Activated naive CD8-positive, alpha-beta T cell treated with anti-CD3 and anti-CD28 coated beads, Interleukin-2, amount 10 ng/mL, durations not matched to agents 7 days and 5 days (primary cell): ENCODE data around the gene PDCD2L. TPM values are rescaled to one million over a fixed set of nuclear protein-coding genes. Genes with fewer than 3 reads are reported as not detected.

Experiments used
- ATAC-seq: fragments of 150-1000 bp; cut with Tn5 transposase; one replicate; pipeline ENCODE4 v1.10.0; 2021; ENCODE audit warnings: low read depth, moderate library complexity
- POLR2A ChIA-PET: fragments of 350-600 bp; sonication (Branson Sonifier 250); formaldehyde crosslinking; loops from one replicate; lab custom pipeline; 2021; ENCODE audit warnings: antibody characterized with exemption; lab: Charles Lee
- DNase-seq: peaks from one replicate; pipeline ENCODE4 v3.0.0; 2021
- H3K27ac Mint-ChIP-seq: one replicate; pipeline ENCODE4 v1.8.0; 2022; ENCODE audit warnings: mild to moderate bottlenecking, mixed read lengths
- H3K27me3 Mint-ChIP-seq: one replicate; pipeline ENCODE4 v1.8.0; 2022; ENCODE audit warnings: mild to moderate bottlenecking, moderate library complexity, mixed read lengths
- H3K36me3 Mint-ChIP-seq: one replicate; pipeline ENCODE4 v1.8.0; 2021; ENCODE audit warnings: mild to moderate bottlenecking, mixed read lengths
- H3K4me1 Mint-ChIP-seq: one replicate; pipeline ENCODE4 v1.8.0; 2021; ENCODE audit warnings: mixed read lengths
- H3K4me3 Mint-ChIP-seq: one replicate; pipeline ENCODE4 v1.8.0; 2022; ENCODE audit warnings: mild to moderate bottlenecking, moderate library complexity, mixed read lengths
- H3K9me3 Mint-ChIP-seq: one replicate; pipeline ENCODE4 v1.8.0; 2021; ENCODE audit warnings: mixed read lengths
- total RNA-seq, 2 experiments: library from RNA; stranded (reverse); gene quantifications; one replicate each; pipeline ENCODE4 v1.2.3, GENCODE V29; 2021

The PDCD2L gene, protein sequence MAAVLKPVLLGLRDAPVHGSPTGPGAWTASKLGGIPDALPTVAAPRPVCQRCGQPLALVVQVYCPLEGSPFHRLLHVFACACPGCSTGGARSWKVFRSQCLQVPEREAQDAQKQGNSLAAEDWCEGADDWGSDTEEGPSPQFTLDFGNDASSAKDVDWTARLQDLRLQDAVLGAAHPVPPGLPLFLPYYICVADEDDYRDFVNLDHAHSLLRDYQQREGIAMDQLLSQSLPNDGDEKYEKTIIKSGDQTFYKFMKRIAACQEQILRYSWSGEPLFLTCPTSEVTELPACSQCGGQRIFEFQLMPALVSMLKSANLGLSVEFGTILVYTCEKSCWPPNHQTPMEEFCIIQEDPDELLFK
- total RNA-seq, result 10 to 100 TPM in 1 of 2 experiments, 1 to 10 TPM in 1; 9.4 to 13.3 TPM

GRCh38 chr19:34404109-34404909, at the start of gene PDCD2L:
TSS of gene PDCD2L (plus strand) at chr19:34404399. CDS start at chr19:34404431, 32 bp downstream.
- peak; percentile 95 for ATAC-seq
- peak; percentile 90 for DNase-seq
- Mint-ChIP-seq H3K27me3 (no peaks in the 10 kb centered on the region), H3K9me3 (no peaks in the 10 kb centered on the region), H3K27ac (peak within 1 kb of the TSS; percentile 83), H3K4me1 (peaks cover 17% of the 10 kb centered on the region), H3K36me3 (peaks cover 22% of the 10 kb centered on the region), H3K4me3 (peak within 1 kb of the TSS; percentile 90)
- POLR2A ChIA-PET, result interaction anchor here (0.9 to 2.8 kb wide), 3 partner anchors 19 to 26 kb away, joined by 3 to 21 read pairs (median 6); partner anchors contain the start of gene UBA2

- no peak for ATAC-seq
- POLR2A ChIA-PET, result interaction anchor here (1.6 kb wide), 1 partner anchor 73 kb away, joined by 4 read pairs; the partner anchor contains the start of gene UBA2
These were observed 49.0 kb upstream of the PDCD2L start for GRCh38 chr19:34355201-34355600.

DNA sequence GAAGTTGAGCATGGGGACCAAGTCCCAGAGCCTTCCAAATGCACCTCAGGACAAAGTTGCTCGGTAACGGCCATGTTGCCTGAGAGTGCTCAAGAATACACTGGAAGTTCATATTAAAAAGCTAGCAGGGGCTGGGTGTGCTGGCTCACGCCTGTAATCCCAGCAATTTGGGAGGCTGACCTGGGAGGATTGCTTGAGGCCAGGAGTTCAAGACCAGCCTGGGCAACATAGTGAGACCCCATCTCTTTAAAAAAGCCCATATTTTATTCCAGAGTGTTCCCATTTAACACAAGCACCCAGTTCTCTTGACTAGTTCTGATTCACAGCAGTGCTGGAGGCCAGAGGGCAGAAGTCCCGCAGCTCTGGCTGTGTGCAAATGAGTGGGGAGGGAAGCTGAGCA, 47.3 kb upstream of the PDCD2L start:
- peaks cover 15% of the 10 kb centered on the region for H3K36me3 Mint-ChIP-seq
- H3K27ac Mint-ChIP-seq, result no peak overlapping the region
- DNase-seq (no peak), ATAC-seq (no peak)
- peaks cover 30% of the 10 kb centered on the region for H3K4me1 Mint-ChIP-seq
- no peaks in the 10 kb centered on the region for H3K9me3 Mint-ChIP-seq
- no peaks in the 10 kb centered on the region for H3K27me3 Mint-ChIP-seq
- POLR2A ChIA-PET, result no interaction called here
- no peak overlapping the region for H3K4me3 Mint-ChIP-seq

More at GRCh38 chr19:34355201-34355600, 49.0 kb upstream of the PDCD2L start:
- Mint-ChIP-seq H3K4me1 (peaks cover 39% of the 10 kb centered on the region), H3K36me3 (peaks cover 15% of the 10 kb centered on the region), H3K9me3 (no peaks in the 10 kb centered on the region), H3K4me3 (no peak overlapping the region), H3K27me3 (no peaks in the 10 kb centered on the region), H3K27ac (no peak overlapping the region)
- no peak for DNase-seq

DNA sequence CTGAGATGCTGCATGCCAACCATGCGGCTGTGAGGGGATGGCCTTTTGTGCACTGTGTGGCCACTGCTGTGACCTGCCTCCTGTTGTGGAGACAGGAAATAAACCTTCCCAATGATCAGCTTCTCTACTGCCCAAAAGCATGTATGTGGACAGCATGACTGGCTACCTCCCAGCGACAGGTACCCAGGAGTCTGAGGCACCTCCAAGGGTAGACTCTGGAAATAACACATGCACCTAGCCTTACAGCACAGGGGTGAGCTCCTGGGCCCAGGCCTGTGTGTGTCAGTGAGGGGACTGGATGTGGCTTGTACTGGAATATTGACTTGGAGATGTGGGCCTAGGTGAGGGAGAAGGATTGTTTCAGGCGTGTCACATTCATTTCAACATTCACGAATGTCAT, 46.8 kb upstream of the PDCD2L start:
- Mint-ChIP-seq H3K27me3 (no peaks in the 10 kb centered on the region), H3K27ac (peak overlapping the region; percentile 75), H3K9me3 (no peaks in the 10 kb centered on the region), H3K4me1 (peaks cover 33% of the 10 kb centered on the region), H3K4me3 (peak overlapping the region; percentile 56), H3K36me3 (peaks cover 13% of the 10 kb centered on the region)
- ATAC-seq (no peak), DNase-seq (no peak)
- POLR2A ChIA-PET, result no interaction called here

- POLR2A ChIA-PET, result interaction anchor here (0.7 to 2.1 kb wide), 5 partner anchors 9 to 985 kb away, joined by 3 to 10 read pairs (median 5); partner anchors contain the start of genes CEBPG and UBA2
- H3K4me1 Mint-ChIP-seq, result peaks cover 43% of the 10 kb centered on the region
- DNase-seq (peak; percentile 95), ATAC-seq (peak; percentile 96)
- H3K27ac Mint-ChIP-seq, result peak overlapping the region; percentile 97
- no peaks in the 10 kb centered on the region for H3K9me3 Mint-ChIP-seq
- H3K36me3 Mint-ChIP-seq, result peaks cover 13% of the 10 kb centered on the region
- H3K4me3 Mint-ChIP-seq, result peak overlapping the region; percentile 89
- no peaks in the 10 kb centered on the region for H3K27me3 Mint-ChIP-seq
These were observed 44.9 kb upstream of the PDCD2L start for GRCh38 chr19:34359140-34359953.

GRCh38 chr19:34359954-34360315, 44.3 kb upstream of the PDCD2L start:
- Mint-ChIP-seq H3K4me1 (peaks cover 47% of the 10 kb centered on the region), H3K36me3 (peaks cover 12% of the 10 kb centered on the region), H3K27ac (peak overlapping the region; percentile 97)

GRCh38 chr19:34360354-34360909, 43.8 kb upstream of the PDCD2L start:
- peak overlapping the region; percentile 31 for H3K27ac Mint-ChIP-seq
- peaks cover 47% of the 10 kb centered on the region for H3K4me1 Mint-ChIP-seq
- no peaks in the 10 kb centered on the region for H3K9me3 Mint-ChIP-seq
- no peaks in the 10 kb centered on the region for H3K27me3 Mint-ChIP-seq
- ATAC-seq (no peak), DNase-seq (no peak)
- H3K4me3 Mint-ChIP-seq, result peak overlapping the region; percentile 89
- peaks cover 9% of the 10 kb centered on the region for H3K36me3 Mint-ChIP-seq
- POLR2A ChIA-PET, result interaction anchor here (1.6 to 2.1 kb wide), 3 partner anchors 8 to 68 kb away, joined by 5 to 10 read pairs (median 7); partner anchors contain the start of gene UBA2

More at GRCh38 chr19:34359954-34360315, 44.3 kb upstream of the PDCD2L start:
- POLR2A ChIA-PET, result interaction anchor here (0.7 to 2.1 kb wide), 5 partner anchors 9 to 986 kb away, joined by 3 to 10 read pairs (median 5); partner anchors contain the start of genes CEBPG and UBA2
- DNase-seq (no peak), ATAC-seq (no peak)
- Mint-ChIP-seq H3K27me3 (no peaks in the 10 kb centered on the region), H3K4me3 (peak overlapping the region; percentile 89), H3K9me3 (no peaks in the 10 kb centered on the region)

DNA sequence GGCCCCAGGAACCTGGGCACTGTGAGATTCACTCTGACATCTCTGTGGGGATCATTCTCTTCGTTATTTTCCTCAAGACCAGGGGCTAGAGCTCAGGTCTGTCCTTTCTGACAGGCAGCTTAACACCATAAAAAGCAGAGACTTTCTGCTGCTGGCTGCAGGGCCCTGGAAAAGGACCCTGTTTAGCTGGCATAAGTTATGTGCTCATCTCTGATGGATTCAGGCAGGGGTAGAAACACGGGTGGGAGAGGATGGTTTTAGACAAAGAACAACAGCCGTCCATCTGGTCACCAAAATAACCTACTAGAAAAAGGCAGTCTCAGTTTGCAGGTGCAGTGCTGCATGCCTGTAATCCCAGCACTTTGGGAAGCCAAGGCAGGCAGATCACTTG, 41.5 kb upstream of the PDCD2L start:
- DNase-seq (no peak), ATAC-seq (no peak)
- H3K27me3 Mint-ChIP-seq, result no peaks in the 10 kb centered on the region
- peaks cover 27% of the 10 kb centered on the region for H3K36me3 Mint-ChIP-seq
- H3K9me3 Mint-ChIP-seq, result no peaks in the 10 kb centered on the region
- H3K4me1 Mint-ChIP-seq, result peaks cover 55% of the 10 kb centered on the region
- peak overlapping the region; percentile 25 for H3K27ac Mint-ChIP-seq
- H3K4me3 Mint-ChIP-seq, result peak overlapping the region; percentile 6
- POLR2A ChIA-PET, result no interaction called here

DNA sequence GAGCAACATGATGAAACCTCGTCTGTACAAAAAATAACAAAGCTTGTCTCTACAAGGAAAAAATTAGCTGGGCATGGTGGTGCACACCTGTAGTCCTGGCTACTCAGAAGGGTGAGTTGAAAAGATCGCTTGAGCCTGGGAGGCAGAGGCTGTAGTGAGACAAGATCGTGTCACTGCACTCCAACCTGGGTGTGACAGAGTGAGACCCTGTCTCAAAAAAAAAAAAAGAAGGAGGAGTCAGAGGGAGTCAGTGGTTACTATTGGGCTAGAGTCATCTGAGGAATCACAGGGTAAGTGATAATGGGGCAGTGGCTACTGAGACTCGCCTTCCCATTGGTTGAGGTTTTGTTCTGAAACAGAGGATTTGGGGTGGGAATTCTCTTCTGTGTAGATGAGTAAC, 41.1 kb upstream of the PDCD2L start:
- POLR2A ChIA-PET, result no interaction called here
- no peak for DNase-seq
- no peak for ATAC-seq
- Mint-ChIP-seq H3K27me3 (no peaks in the 10 kb centered on the region), H3K4me1 (peaks cover 54% of the 10 kb centered on the region), H3K36me3 (peaks cover 31% of the 10 kb centered on the region), H3K27ac (peak overlapping the region; percentile 1), H3K9me3 (no peaks in the 10 kb centered on the region), H3K4me3 (peak overlapping the region; percentile 6)

GRCh38 chr19:34363930-34364329, 40.3 kb upstream of the PDCD2L start:
- no peak overlapping the region for H3K27ac Mint-ChIP-seq
- H3K4me3 Mint-ChIP-seq, result no peak overlapping the region
- ATAC-seq, result no peak
- POLR2A ChIA-PET, result interaction anchor here (4.1 kb wide), 1 partner anchor 14 kb away, joined by 29 read pairs; no protein-coding TSS in a partner anchor
- H3K4me1 Mint-ChIP-seq, result peaks cover 50% of the 10 kb centered on the region
- no peak for DNase-seq
- H3K36me3 Mint-ChIP-seq, result peaks cover 31% of the 10 kb centered on the region
- no peaks in the 10 kb centered on the region for H3K27me3 Mint-ChIP-seq
- no peaks in the 10 kb centered on the region for H3K9me3 Mint-ChIP-seq

GRCh38 chr19:34364462-34364829, 39.8 kb upstream of the PDCD2L start:
- no peak for ATAC-seq
- no peaks in the 10 kb centered on the region for H3K27me3 Mint-ChIP-seq
- H3K4me1 Mint-ChIP-seq, result peaks cover 46% of the 10 kb centered on the region
- no peak for DNase-seq
- H3K36me3 Mint-ChIP-seq, result peaks cover 32% of the 10 kb centered on the region
- H3K4me3 Mint-ChIP-seq, result peak overlapping the region; percentile 95
- no peaks in the 10 kb centered on the region for H3K9me3 Mint-ChIP-seq
- H3K27ac Mint-ChIP-seq, result peak overlapping the region; percentile 92
- POLR2A ChIA-PET, result interaction anchor here (1.0 to 4.1 kb wide), 3 partner anchors 14 to 191 kb away, joined by 3 to 29 read pairs (median 6); partner anchors contain the start of gene UBA2

GRCh38 chr19:34364830-34365462, 39.3 kb upstream of the PDCD2L start, which contains the start of gene GPI:
TSS of gene GPI (plus strand) at chr19:34365196. CDS start at chr19:34365267, 71 bp downstream.
- H3K4me3 Mint-ChIP-seq, result peak within 1 kb of the TSS; percentile 95
- H3K9me3 Mint-ChIP-seq, result no peaks in the 10 kb centered on the region
- H3K4me1 Mint-ChIP-seq, result peaks cover 45% of the 10 kb centered on the region

More at GRCh38 chr19:34364830-34365462, 39.3 kb upstream of the PDCD2L start, which contains the start of gene GPI:
- Mint-ChIP-seq H3K27ac (peak within 1 kb of the TSS; percentile 92), H3K36me3 (peaks cover 35% of the 10 kb centered on the region), H3K27me3 (no peaks in the 10 kb centered on the region)
- ATAC-seq (peak; percentile 88), DNase-seq (peak; percentile 82)
- POLR2A ChIA-PET, result interaction anchor here (0.8 to 4.1 kb wide), 5 partner anchors 12 to 192 kb away, joined by 3 to 29 read pairs (median 6); partner anchors contain the start of gene UBA2
